H1 (cell line): ENCODE measurements around the gene LYPD6. TPM values are rescaled to one million over a fixed set of nuclear protein-coding genes. Genes with fewer than 3 reads are reported as not detected.

Source experiments
- CTCF ChIA-PET: fragments of 300-600 bp; sonication (Branson Sonifier 250); formaldehyde crosslinking; loops from one replicate; lab custom pipeline; 2021; ENCODE audit not compliant: partially characterized antibody; lab: Charles Lee
- POLR2A ChIA-PET: fragments of 300-600 bp; sonication (Branson Sonifier 250); formaldehyde crosslinking; loops from one replicate; lab custom pipeline; 2021; ENCODE audit warnings: inconsistent platforms; ENCODE audit not compliant: partially characterized antibody; lab: Charles Lee
- DNase-seq, 2 experiments: peaks; one replicate each; pipeline versions ENCODE4 v3.0.0 to v3.0.0-alpha.2; 2010 to 2022; ENCODE audit warnings: low spot score in 2 of 2, low read depth in 1 of 2, mixed read lengths in 1 of 2
- FAIRE-seq: peaks from 2 replicates; lab custom pipeline; 2011; peaks lifted over from hg19 to GRCh38; lab: Jason Lieb, UNC
- H2AFZ ChIP-seq: 2 replicates; pipeline ENCODE4 v1.8.1; 2012; ENCODE audit warnings: low read length, inconsistent platforms
- H2AK5ac ChIP-seq: 2 replicates; pipeline ENCODE4 v1.6.1; 2013; ENCODE audit warnings: low read depth, low read length
- H2BK120ac ChIP-seq: replicated peaks from 2 replicates; pipeline ENCODE3; 2013; ENCODE audit warnings: low read depth, low read length, inconsistent platforms
- H2BK12ac ChIP-seq: 2 replicates; pipeline ENCODE4 v1.6.1; 2013; ENCODE audit warnings: low read depth, low read length
- H2BK15ac ChIP-seq: 2 replicates; pipeline ENCODE4 v1.6.1; 2013; ENCODE audit warnings: low read length
- H2BK20ac ChIP-seq: 2 replicates; pipeline ENCODE4 v1.6.1; 2013; ENCODE audit warnings: low read length
- H2BK5ac ChIP-seq: 2 replicates; pipeline ENCODE4 v1.6.1; 2013; ENCODE audit warnings: low read depth, low read length
- H3K14ac ChIP-seq: 2 replicates; pipeline ENCODE4 v1.6.1; 2013; ENCODE audit warnings: inconsistent platforms; ENCODE audit not compliant: insufficient read length
- H3K18ac ChIP-seq: 2 replicates; pipeline ENCODE4 v1.6.1; 2013; ENCODE audit warnings: low read length; ENCODE audit errors: extremely low read depth
- H3K23ac ChIP-seq: 2 replicates; pipeline ENCODE4 v1.6.1; 2013; ENCODE audit warnings: inconsistent platforms; ENCODE audit not compliant: insufficient read length
- H3K23me2 ChIP-seq: 2 replicates; pipeline ENCODE4 v1.6.1; 2013; ENCODE audit warnings: low read depth, low read length
- H3K27ac ChIP-seq: 2 replicates; pipeline ENCODE4 v1.6.1; 2011; ENCODE audit warnings: low read depth, low read length, inconsistent platforms
- H3K27me3 ChIP-seq, 4 experiments: replicated peaks in 1 of 4; 1 replicate in 1 of 4; 2 replicates in 3 of 4; pipeline versions ENCODE4 v1.6.1 to v1.8.1; 2011 to 2013; ENCODE audit warnings: low read length in 3 of 4, mild to moderate bottlenecking in 3 of 4, inconsistent platforms in 2 of 4, mixed read lengths in 2 of 4, moderate library complexity in 1 of 4; ENCODE audit not compliant: control insufficient read depth in 3 of 4, insufficient read depth in 3 of 4; ENCODE audit errors: extremely low read depth in 1 of 4
- H3K36me3 ChIP-seq, 4 experiments: 2 replicates each; pipeline versions ENCODE4 v1.6.1 to v1.8.1; 2011 to 2013; ENCODE audit warnings: mild to moderate bottlenecking in 4 of 4, low read length in 3 of 4, moderate library complexity in 2 of 4, control low read depth in 1 of 4, inconsistent platforms in 1 of 4; ENCODE audit not compliant: insufficient read depth in 4 of 4, control insufficient read depth in 2 of 4
- H3K4ac ChIP-seq: replicated peaks from 2 replicates; pipeline ENCODE3; 2013; ENCODE audit warnings: low read length, low read depth, mixed read lengths, inconsistent platforms; ENCODE audit not compliant: insufficient read length
- H3K4me1 ChIP-seq, 4 experiments: replicated peaks in 1 of 4; 1 replicate in 1 of 4; 2 replicates in 3 of 4; pipeline versions ENCODE4 v1.6.1 to v1.8.1; 2011 to 2013; ENCODE audit warnings: low read length in 3 of 4, inconsistent platforms in 2 of 4, mixed read lengths in 1 of 4; ENCODE audit not compliant: insufficient read depth in 4 of 4, control insufficient read depth in 3 of 4
- H3K4me2 ChIP-seq, 2 experiments: 2 replicates each; pipeline versions ENCODE4 v1.6.1 to v1.8.1; 2011 to 2013; ENCODE audit warnings: low read depth in 2 of 2, low read length in 2 of 2, control low read depth in 1 of 2, inconsistent platforms in 1 of 2, mild to moderate bottlenecking in 1 of 2; ENCODE audit not compliant: insufficient read depth in 1 of 2
- H3K4me3 ChIP-seq, 4 experiments: fragments of 200-600, 300-600 bp in 1 of 4; sonication (generic), shearing (Covaris generic), sonication (Bioruptor Twin) in 1 of 4; 2 replicates each; pipeline versions ENCODE4 v1.5.1 to v1.8.1; 2011 to 2016; ENCODE audit warnings: low read length in 4 of 4, low read depth in 3 of 4, control low read depth in 2 of 4, inconsistent platforms in 2 of 4, mild to moderate bottlenecking in 2 of 4, mixed read lengths in 1 of 4, moderate library complexity in 1 of 4; ENCODE audit not compliant: insufficient read depth in 2 of 4; ENCODE audit errors: extremely low read depth in 1 of 4
- H3K56ac ChIP-seq: replicated peaks from 2 replicates; pipeline ENCODE3; 2013; ENCODE audit warnings: low read depth, mild to moderate bottlenecking, mixed read lengths, low read length, inconsistent platforms; ENCODE audit not compliant: insufficient read length
- H3K79me1 ChIP-seq: 2 replicates; pipeline ENCODE4 v1.6.1; 2013; ENCODE audit warnings: low read depth, low read length, control low read depth
- H3K79me2 ChIP-seq, 2 experiments: 2 replicates each; pipeline versions ENCODE4 v1.6.1 to v1.8.1; 2012 to 2013; ENCODE audit warnings: low read length in 2 of 2, mild to moderate bottlenecking in 2 of 2, inconsistent platforms in 1 of 2; ENCODE audit not compliant: insufficient read depth in 2 of 2, control insufficient read depth in 1 of 2
- H3K9ac ChIP-seq, 4 experiments: replicated peaks in 1 of 4; 1 replicate in 1 of 4; 2 replicates in 3 of 4; pipeline versions ENCODE4 v1.6.1 to v1.8.1; 2011 to 2013; ENCODE audit warnings: low read depth in 3 of 4, low read length in 3 of 4, control low read depth in 2 of 4, mild to moderate bottlenecking in 2 of 4, moderate library complexity in 2 of 4, inconsistent platforms in 1 of 4; ENCODE audit errors: extremely low read depth in 1 of 4
- H3K9me3 ChIP-seq, 2 experiments: 2 replicates each; pipeline versions ENCODE4 v1.6.1 to v1.8.1; 2012 to 2013; ENCODE audit warnings: mild to moderate bottlenecking in 2 of 2, moderate library complexity in 2 of 2, control low read depth in 1 of 2, inconsistent platforms in 1 of 2, low read depth in 1 of 2, low read length in 1 of 2, mixed read lengths in 1 of 2; ENCODE audit not compliant: insufficient read depth in 2 of 2
- H4K20me1 ChIP-seq, 2 experiments: replicated peaks in 1 of 2; 2 replicates each; pipeline versions ENCODE3 to v1.8.1; 2011 to 2013; ENCODE audit warnings: inconsistent platforms in 2 of 2, low read length in 2 of 2, mild to moderate bottlenecking in 1 of 2; ENCODE audit not compliant: insufficient read depth in 2 of 2, control insufficient read depth in 1 of 2
- H4K5ac ChIP-seq: 2 replicates; pipeline ENCODE4 v1.6.1; 2013; ENCODE audit warnings: low read length, low read depth, mixed read lengths, inconsistent platforms; ENCODE audit not compliant: insufficient read length
- H4K8ac ChIP-seq: 2 replicates; pipeline ENCODE4 v1.8.0; 2013; ENCODE audit warnings: mild to moderate bottlenecking, moderate library complexity, low read length, inconsistent platforms; ENCODE audit not compliant: insufficient read depth; ENCODE audit errors: extremely low read depth
- H4K91ac ChIP-seq: replicated peaks from 2 replicates; pipeline ENCODE3; 2013; ENCODE audit warnings: low read length, mixed read lengths, inconsistent platforms; ENCODE audit not compliant: insufficient read length
- ATF3 ChIP-seq: IDR thresholded peaks from 2 replicates; pipeline ENCODE4 v1.6.1; 2011; ENCODE audit warnings: low read depth, mild to moderate bottlenecking, low read length; ENCODE audit not compliant: insufficient read depth
- JUN ChIP-seq: IDR thresholded peaks from 2 replicates; pipeline ENCODE4 v1.6.1; 2011; ENCODE audit warnings: low read depth, mild to moderate bottlenecking, improper control_type of control experiment, low read length
- POLR2A ChIP-seq, 2 experiments: IDR thresholded peaks; 1 replicate in 1 of 2; 2 replicates in 1 of 2; pipeline ENCODE4 v1.6.1; 2011; ENCODE audit warnings: low read depth in 2 of 2, low read length in 2 of 2, mild to moderate bottlenecking in 2 of 2; ENCODE audit errors: control extremely low read depth in 1 of 2
- polyA plus RNA-seq, 7 experiments: library from polyadenylated mRNA; depleted of rRNA in 3 of 7; stranded (reverse) in 5 of 7; unstranded in 2 of 7; fragments of >200 nt in 5 of 7; fragments of 200-250 nt in 2 of 7; gene quantifications; 1 replicate in 5 of 7; 2 replicates in 1 of 7; 4 replicates in 1 of 7; pipeline versions ENCODE4 v1.2.1 to v1.2.3, GENCODE V29; 2011 to 2013; ENCODE audit warnings: missing spikeins in 2 of 7, mixed read lengths in 2 of 7
- total RNA-seq: library from RNA; stranded (reverse); fragmentation: NEBNext Ultra II Directional; extraction: Animal tissue kit (Norgen Biotek cat#: 25700); gene quantifications from 2 replicates; pipeline ENCODE4 v1.2.1, GENCODE V29; 2021

The LYPD6 gene
- total and polyA plus RNA-seq, 2 of the 8 experiments (the other 6 are each of a cell fraction or from before 2014, with no cell fraction given): 5.6 to 8.9 TPM

- H3K9ac ChIP-seq: no peak overlapping the region
- no peak overlapping the region for H3K4me3 ChIP-seq
- H2BK12ac ChIP-seq: no peak overlapping the region
- no peak overlapping the region for H4K8ac ChIP-seq
- peaks cover 0 to 3% (median 1%) of the 10 kb centered on the region in 4 experiments; a peak in 1 of 8 replicates for H3K36me3 ChIP-seq
- FAIRE-seq (no peak), DNase-seq (no peak)
- TF ChIP-seq POLR2A (IDR thresholded peaks at IDR 0.05; ENCODE audit: control extremely low read depth in 1 of 2, low read depth in 2 of 2, low read length in 2 of 2) (no peak), ATF3 (no peak), JUN (no peak)
- no peak overlapping the region for H3K23ac ChIP-seq
- peaks cover 0 to 4% of the 10 kb centered on the region in 2 experiments; a peak in 1 of 4 replicates for H3K9me3 ChIP-seq
- no peaks in the 10 kb centered on the region for H4K20me1 ChIP-seq
- no peaks in the 10 kb centered on the region for H3K27me3 ChIP-seq
- H4K91ac ChIP-seq: no peak overlapping the region
- no peaks in the 10 kb centered on the region for H3K79me1 ChIP-seq
- H3K23me2 ChIP-seq: no peaks in the 10 kb centered on the region
- H3K14ac ChIP-seq: no peak overlapping the region
- no peak overlapping the region for H3K27ac ChIP-seq
- H4K5ac ChIP-seq: no peak overlapping the region
- H3K4me2 ChIP-seq: no peak overlapping the region
- no peaks in the 10 kb centered on the region for H3K4me1 ChIP-seq
- H2BK15ac ChIP-seq: no peak overlapping the region
- H3K18ac ChIP-seq: no peak overlapping the region
- no peak overlapping the region for H3K4ac ChIP-seq
- H3K79me2 ChIP-seq: no peaks in the 10 kb centered on the region
- H2BK20ac ChIP-seq: no peak overlapping the region
- POLR2A ChIA-PET: no interaction called here
- no peak overlapping the region for H2BK120ac ChIP-seq
- no peak overlapping the region for H3K56ac ChIP-seq
- CTCF ChIA-PET: no interaction called here
- no peak overlapping the region for H2AFZ ChIP-seq
- no peak overlapping the region for H2BK5ac ChIP-seq
- no peak overlapping the region; the same call in 1 of the 2 replicates for H2AK5ac ChIP-seq
These were observed 128.1 kb downstream of the LYPD6 start for GRCh38 chr2:149458502-149458901.
